Aorta (tissue), 5 donors: ENCODE measurements around the gene DSCAM. TPM values are rescaled to one million over a fixed set of nuclear protein-coding genes. Genes with fewer than 3 reads are reported as not detected.
A peak's percentile ranks its signal among the peaks of the same experiment; 100 is the strongest.

Source experiments
- ATAC-seq: fragments of 200-7000 bp; cut with Tn5 transposase; one replicate; pipeline ENCODE4 v1.9.1; 2022; ENCODE audit warnings: moderate library complexity; ENCODE audit not compliant: low FRiP score
- DNase-seq, 2 donors: peaks; one replicate each; pipeline ENCODE4 v3.0.0-alpha.2; 2020
- H3K27ac ChIP-seq, 2 donors: one replicate each; pipeline ENCODE4 v1.5.1; 2013; ENCODE audit warnings: low read length in 2 of 2, mild to moderate bottlenecking in 2 of 2, moderate library complexity in 2 of 2, control low read depth in 1 of 2, inconsistent platforms in 1 of 2, low read depth in 1 of 2
- H3K27me3 ChIP-seq, 2 donors: one replicate each; pipeline ENCODE4 v1.6.1; 2013; ENCODE audit warnings: control low read depth in 1 of 2, low read length in 1 of 2, mild to moderate bottlenecking in 1 of 2, moderate library complexity in 1 of 2; ENCODE audit not compliant: insufficient read depth in 2 of 2, control insufficient read depth in 1 of 2
- H3K36me3 ChIP-seq, 2 donors: one replicate each; pipeline ENCODE4 v1.6.1; 2013; ENCODE audit warnings: control low read depth in 1 of 2, low read length in 1 of 2, mild to moderate bottlenecking in 1 of 2; ENCODE audit not compliant: insufficient read depth in 2 of 2, control insufficient read depth in 1 of 2
- H3K4me1 ChIP-seq, 2 donors: one replicate each; pipeline ENCODE4 v1.6.1; 2013; ENCODE audit warnings: low read length in 2 of 2, control low read depth in 1 of 2, mild to moderate bottlenecking in 1 of 2, moderate library complexity in 1 of 2; ENCODE audit not compliant: insufficient read depth in 2 of 2, control insufficient read depth in 1 of 2
- H3K4me3 ChIP-seq, 2 donors: one replicate each; pipeline ENCODE4 v1.5.1; 2013; ENCODE audit warnings: low read length in 2 of 2, control low read depth in 1 of 2, mild to moderate bottlenecking in 1 of 2
- H3K9me3 ChIP-seq: one replicate; pipeline ENCODE4 v1.6.1; 2013; ENCODE audit warnings: mild to moderate bottlenecking, low read length; ENCODE audit not compliant: control insufficient read depth
- WGBS, 2 donors: extraction: QIAGEN DNeasy Blood & Tissue Kit; methylation state at CpG; one replicate each; pipeline ENCODE4 v1.1.7; 2013; 5-methylcytosine and 5-hydroxymethylcytosine counted together
- intact Hi-C, 2 donors: fragments of 100-400 bp; cut with DNase I; formaldehyde crosslinking; loops; one replicate each; pipeline versions ENCODE4 v1.14.2 to v1.15.0; 2022
- polyA plus RNA-seq, 2 donors: library from polyadenylated mRNA; stranded (reverse); fragments of 200-250 nt; gene quantifications; one replicate each; pipeline ENCODE4 v1.2.3, GENCODE V29; 2013
- total RNA-seq, 2 donors: library from RNA; stranded (reverse); fragmentation: NEBNext Ultra II Directional; extraction: Animal tissue kit (Norgen Biotek cat#: 25700); gene quantifications; one replicate each; pipeline ENCODE4 v1.2.1, GENCODE V29; 2021
- donor health status: healthy with polysubstance abuse.
- donor health status: Bipolar disorder and iron deficiency.
- donor health status: DM: no; HTN: no; CAD: no.
- donor health status: DM: no; HTN: no; CAD: no.
- donor health status: DM: yes; HTN: yes; CAD: no.

Gene DSCAM
- total and polyA plus RNA-seq, 4 donors, result not detected

DNA sequence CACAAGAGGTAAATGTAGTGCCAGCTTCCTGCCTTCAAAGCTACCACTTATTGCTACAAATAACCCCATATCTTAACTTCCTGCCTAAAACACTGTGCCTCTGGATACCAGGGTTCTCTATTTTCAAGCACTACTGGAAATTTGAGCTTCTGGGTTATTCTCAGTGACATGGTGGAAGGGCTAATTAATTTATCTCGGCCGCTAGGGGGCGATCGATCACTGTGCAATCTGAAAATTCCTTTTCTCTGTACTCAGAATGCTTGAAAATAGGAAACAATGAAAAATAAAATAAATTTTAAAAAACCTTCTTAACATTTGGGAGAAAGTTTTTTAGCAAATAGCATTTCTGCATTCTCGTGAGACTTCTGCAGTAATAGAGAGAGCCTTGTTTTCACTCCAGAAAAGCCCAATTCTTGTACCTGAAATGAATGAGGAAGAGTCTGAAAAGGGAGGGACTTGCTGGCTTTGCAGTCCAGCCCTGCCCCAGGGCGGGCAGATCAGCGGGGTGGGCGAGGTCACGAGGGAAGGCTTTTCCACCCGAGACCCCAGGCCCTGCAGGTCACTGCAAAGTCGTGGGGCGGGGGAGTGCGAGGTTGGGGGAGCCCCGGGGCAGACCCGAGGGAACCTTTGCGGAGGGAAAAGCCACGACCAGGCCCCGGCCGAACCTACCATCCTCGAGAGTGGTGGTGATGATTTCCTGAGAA is 703.0 kb downstream of the DSCAM start:
- no peaks in the 10 kb centered on the region for H3K9me3 ChIP-seq
- H3K4me3 ChIP-seq, result no peak overlapping the region
- 40 to 42% methylated on average over 20 of the region's 20 CpGs for WGBS, 2 donors
- no peaks in the 10 kb centered on the region for H3K36me3 ChIP-seq
- DNase-seq (peak; percentile 54 to 82), ATAC-seq (no peak)
- no peak overlapping the region for H3K27ac ChIP-seq
- no peaks in the 10 kb centered on the region for H3K4me1 ChIP-seq
- no peaks in the 10 kb centered on the region for H3K27me3 ChIP-seq
- intact Hi-C loops, result loop anchor here (5.0 kb wide), 2 partner anchors 243 to 923 kb away; no protein-coding TSS in a partner anchor

DNA sequence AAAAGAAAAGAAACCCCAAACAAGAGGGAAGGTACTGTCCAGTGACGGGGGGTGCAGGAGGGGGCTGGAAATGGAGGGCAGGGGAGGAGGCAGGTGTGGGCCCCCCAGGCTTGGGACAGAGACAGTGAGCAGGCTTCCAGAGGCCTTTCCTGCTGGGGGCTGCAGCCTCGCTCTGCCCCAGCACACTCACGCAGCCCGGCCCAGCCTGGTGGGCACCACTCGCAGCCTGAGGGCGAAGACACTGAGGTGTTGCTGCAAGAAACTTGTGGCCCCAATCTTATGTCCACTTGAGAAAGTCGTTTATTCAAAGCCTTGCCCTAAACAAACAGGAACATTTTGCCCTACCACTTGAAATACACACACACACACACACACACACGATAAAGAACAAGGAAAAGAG is 705.3 kb downstream of the DSCAM start:
- Histone ChIP-seq H3K27me3 (no peaks in the 10 kb centered on the region), H3K9me3 (no peaks in the 10 kb centered on the region), H3K36me3 (no peaks in the 10 kb centered on the region), H3K4me3 (no peak overlapping the region), H3K4me1 (no peaks in the 10 kb centered on the region), H3K27ac (no peak overlapping the region)
- DNase-seq (no peak), ATAC-seq (no peak)
- intact Hi-C loops, result loop anchor here (5.0 kb wide), 2 partner anchors 246 to 926 kb away; no protein-coding TSS in a partner anchor
- whole genome bisulfite sequencing, 2 donors, result 71% methylated on average over 8 of the region's 8 CpGs

DNA sequence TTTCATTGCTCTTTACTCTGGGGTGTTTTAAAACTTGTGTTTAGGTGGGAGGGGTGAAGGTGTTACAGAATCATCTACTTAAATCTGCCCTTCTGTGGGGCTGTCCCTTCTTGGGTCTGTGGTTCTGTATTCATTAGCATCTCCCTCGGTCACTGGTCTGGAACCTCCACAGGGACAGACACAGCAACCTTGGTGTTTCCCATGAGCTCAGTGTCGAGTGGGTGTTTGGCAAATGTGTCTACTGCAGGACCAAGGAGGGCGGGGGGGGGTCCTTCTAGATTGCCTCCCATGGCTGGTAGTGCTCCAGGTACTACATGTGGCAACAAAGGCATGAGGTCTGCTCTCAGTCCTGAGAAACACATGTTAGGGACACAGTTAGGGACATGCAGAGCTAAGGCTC is 706.3 kb downstream of the DSCAM start:
- no peak for ATAC-seq
- Histone ChIP-seq H3K4me3 (no peak overlapping the region), H3K27me3 (no peaks in the 10 kb centered on the region), H3K9me3 (no peaks in the 10 kb centered on the region), H3K36me3 (no peaks in the 10 kb centered on the region), H3K27ac (no peak overlapping the region), H3K4me1 (no peaks in the 10 kb centered on the region)
- DNase-seq, result no peak
- 83 to 90% methylated on average over 3 of the region's 3 CpGs for WGBS, 2 donors
- intact Hi-C loops, result loop anchor here (5.0 kb wide), 2 partner anchors 247 to 927 kb away; no protein-coding TSS in a partner anchor

DNA sequence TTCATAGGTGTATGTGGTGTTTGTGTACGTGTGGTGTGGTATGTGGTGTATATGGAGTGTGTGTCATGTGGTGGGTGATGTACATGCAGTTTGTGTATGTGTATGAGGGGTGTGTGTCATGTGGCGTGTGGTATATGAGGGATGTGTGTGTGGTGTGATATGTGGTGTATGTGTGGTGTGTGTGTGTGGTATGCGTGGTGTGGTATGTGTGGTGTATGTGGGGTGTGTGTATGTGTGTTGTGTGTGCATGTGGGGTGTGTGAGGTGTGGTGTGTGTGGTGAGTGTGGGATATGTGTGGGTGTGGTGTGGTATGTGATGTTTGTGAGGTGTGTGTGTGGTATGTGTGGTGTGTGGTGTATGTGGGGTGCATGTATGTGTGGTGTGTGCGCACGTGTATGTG is 707.3 kb downstream of the DSCAM start:
- DNase-seq (no peak), ATAC-seq (no peak)
- Histone ChIP-seq H3K27me3 (no peaks in the 10 kb centered on the region), H3K4me1 (no peaks in the 10 kb centered on the region), H3K36me3 (no peaks in the 10 kb centered on the region), H3K4me3 (no peak overlapping the region), H3K27ac (no peak overlapping the region), H3K9me3 (no peaks in the 10 kb centered on the region)
- 66 to 67% methylated on average over 5 of the region's 5 CpGs for whole genome bisulfite sequencing, 2 donors
- intact Hi-C loops, result loop anchor here (5.0 to 10.0 kb wide), 3 partner anchors 248 to 928 kb away; no protein-coding TSS in a partner anchor

DNA sequence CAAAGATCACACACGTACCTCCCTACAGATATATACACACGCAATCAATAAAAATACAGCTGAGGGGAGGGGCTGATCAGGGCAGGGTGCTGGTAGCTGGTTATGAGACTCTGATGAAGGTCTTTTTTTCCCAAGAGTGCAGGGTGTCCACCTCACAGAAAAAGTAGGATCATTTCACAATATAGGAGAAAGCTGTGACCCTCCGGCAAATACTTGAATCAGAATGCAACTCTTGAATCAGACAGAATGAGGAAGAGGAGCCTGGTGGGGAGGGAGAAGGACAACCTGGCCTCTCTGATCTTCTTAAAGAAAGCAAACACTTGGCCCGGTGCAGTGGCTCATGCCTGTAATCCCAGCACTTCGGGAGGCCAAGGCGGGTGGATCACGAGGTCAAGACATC is 710.4 kb downstream of the DSCAM start:
- Histone ChIP-seq H3K9me3 (peaks cover 6% of the 10 kb centered on the region), H3K4me1 (no peaks in the 10 kb centered on the region), H3K4me3 (no peak overlapping the region), H3K36me3 (no peaks in the 10 kb centered on the region), H3K27ac (no peak overlapping the region), H3K27me3 (no peaks in the 10 kb centered on the region)
- no peak for ATAC-seq
- intact Hi-C loops, result loop anchor here in 1 of 2 donors (10.0 kb wide), 1 partner anchor 348 kb away; no protein-coding TSS in a partner anchor
- DNase-seq, result no peak
- WGBS, 2 donors, result 91 to 93% methylated on average over 7 of the region's 7 CpGs

DNA sequence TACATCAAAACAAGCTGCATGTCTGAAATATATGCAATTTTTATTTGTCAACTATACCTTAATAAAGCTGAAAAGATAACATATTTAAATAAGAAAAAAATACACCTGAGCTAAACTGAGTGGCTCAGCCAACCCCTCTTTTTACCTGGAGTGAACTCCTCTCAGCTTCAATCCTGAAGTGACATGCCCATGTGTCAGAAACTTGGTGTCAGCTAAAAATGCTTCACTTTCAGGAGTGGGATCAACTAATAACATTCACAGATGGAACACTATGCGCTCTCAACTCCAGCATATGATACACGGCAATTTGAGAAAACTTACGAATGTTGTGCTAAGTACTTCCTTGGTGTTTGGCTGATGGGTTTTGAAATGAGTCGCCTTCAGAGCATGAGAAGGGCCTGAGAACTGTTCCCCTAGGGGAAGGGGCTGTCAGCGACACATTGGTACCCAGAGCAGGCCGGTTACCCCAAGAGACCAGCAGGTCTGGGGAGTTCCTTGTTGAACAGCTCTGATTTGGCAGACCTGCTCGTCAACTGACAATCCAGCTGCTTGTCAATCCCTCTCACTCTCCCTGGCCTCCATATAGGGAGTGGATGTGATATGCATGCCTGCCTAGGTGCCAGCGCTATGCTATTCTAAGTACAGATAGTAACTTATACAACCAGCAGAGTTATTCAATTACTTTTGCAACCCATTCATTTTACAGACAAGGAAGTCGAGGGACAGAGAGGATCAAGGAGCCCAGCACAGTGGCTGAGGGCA is 712.0 kb downstream of the DSCAM start:
- H3K27ac ChIP-seq, result no peak overlapping the region
- H3K27me3 ChIP-seq, result no peaks in the 10 kb centered on the region
- intact Hi-C loops, result loop anchor here in 1 of 2 donors (10.0 kb wide), 1 partner anchor 350 kb away; no protein-coding TSS in a partner anchor
- H3K4me1 ChIP-seq, result no peaks in the 10 kb centered on the region
- ATAC-seq, result no peak
- 77 to 84% methylated on average over 9 of the region's 9 CpGs for WGBS, 2 donors
- peaks cover 6% of the 10 kb centered on the region for H3K9me3 ChIP-seq
- no peak overlapping the region for H3K4me3 ChIP-seq
- H3K36me3 ChIP-seq, result no peaks in the 10 kb centered on the region
- no peak for DNase-seq

DNA sequence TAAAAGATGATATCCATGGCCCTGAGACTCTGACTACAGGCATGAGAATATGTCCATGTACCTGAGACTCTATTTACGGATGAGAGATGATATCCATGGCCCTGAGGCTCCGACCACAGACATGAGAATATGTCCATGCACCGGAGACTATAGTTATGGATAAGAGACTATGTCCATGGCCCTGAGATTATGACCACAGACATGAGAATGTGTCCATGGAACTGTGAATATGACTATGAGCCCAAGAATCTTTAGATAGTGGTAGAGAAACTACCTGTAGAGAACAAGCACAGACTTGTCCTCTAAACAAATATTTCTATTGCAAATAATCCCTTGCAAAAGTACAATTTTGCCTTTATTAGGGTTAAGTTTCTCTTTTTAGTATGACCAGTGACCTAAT is 716.5 kb downstream of the DSCAM start:
- DNase-seq (no peak), ATAC-seq (no peak)
- Histone ChIP-seq H3K4me3 (no peak overlapping the region), H3K9me3 (peaks cover 6% of the 10 kb centered on the region), H3K27me3 (peaks cover 0 to 1% of the 10 kb centered on the region in 2 donors), H3K27ac (no peak overlapping the region), H3K4me1 (no peaks in the 10 kb centered on the region), H3K36me3 (no peaks in the 10 kb centered on the region)
- 92 to 93% methylated on average over 3 of the region's 3 CpGs for WGBS, 2 donors
- intact Hi-C loops, result loop anchor here in 1 of 2 donors (10.0 kb wide), 1 partner anchor 354 kb away; no protein-coding TSS in a partner anchor

DNA sequence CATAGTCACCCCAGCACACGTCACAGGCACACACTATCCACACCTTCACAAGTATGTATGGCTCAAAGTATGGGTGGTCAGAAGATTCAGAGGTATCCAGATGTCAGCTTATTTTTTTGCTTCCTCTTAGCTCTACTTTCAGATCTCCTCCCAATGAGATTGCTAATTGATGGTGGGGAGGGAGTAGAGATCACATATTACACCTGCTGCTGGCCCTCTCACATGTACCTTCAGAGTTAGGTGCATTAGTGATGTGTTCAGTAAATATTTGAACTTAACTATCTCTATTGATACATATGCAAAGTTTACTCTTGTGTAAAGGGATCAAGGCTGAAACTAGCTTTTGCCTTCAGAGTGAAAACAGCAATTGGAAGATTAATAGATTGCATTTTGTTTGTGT is 717.1 kb downstream of the DSCAM start:
- intact Hi-C loops, result loop anchor here in 1 of 2 donors (10.0 kb wide), 1 partner anchor 355 kb away; no protein-coding TSS in a partner anchor
- peaks cover 6% of the 10 kb centered on the region for H3K9me3 ChIP-seq
- peaks cover 0 to 1% of the 10 kb centered on the region in 2 donors for H3K27me3 ChIP-seq
- H3K27ac ChIP-seq, result no peak overlapping the region
- WGBS, 2 donors, result 89 to 96% methylated on average over 1 of the region's 1 CpG
- DNase-seq (no peak), ATAC-seq (no peak)
- no peak overlapping the region for H3K4me3 ChIP-seq
- H3K4me1 ChIP-seq, result no peaks in the 10 kb centered on the region
- H3K36me3 ChIP-seq, result no peaks in the 10 kb centered on the region
